HUES6 (cell line): ENCODE measurements around the gene FFAR3.

ENCODE experiments used
- H3K27ac ChIP-seq: 2 replicates; pipeline ENCODE4 v1.7.0; 2013; ENCODE audit warnings: low read depth, mild to moderate bottlenecking, low read length, inconsistent platforms
- H3K27me3 ChIP-seq: 2 replicates; pipeline ENCODE4 v1.6.1; 2013; ENCODE audit warnings: low read length; ENCODE audit not compliant: control insufficient read depth, insufficient read depth
- H3K36me3 ChIP-seq: 2 replicates; pipeline ENCODE4 v1.6.1; 2013; ENCODE audit warnings: low read length; ENCODE audit not compliant: control insufficient read depth, insufficient read depth
- H3K4me1 ChIP-seq: 2 replicates; pipeline ENCODE4 v1.6.1; 2013; ENCODE audit warnings: low read length; ENCODE audit not compliant: control insufficient read depth, insufficient read depth
- H3K4me3 ChIP-seq: 2 replicates; pipeline ENCODE4 v1.5.1; 2013; ENCODE audit warnings: low read depth, low read length
- H3K9ac ChIP-seq: one replicate; pipeline ENCODE4 v1.6.1; 2013; ENCODE audit warnings: mild to moderate bottlenecking, low read length
- H3K9me3 ChIP-seq: 2 replicates; pipeline ENCODE4 v1.6.1; 2013; ENCODE audit warnings: low read depth, low read length; ENCODE audit not compliant: control insufficient read depth, insufficient read depth

Gene FFAR3

DNA sequence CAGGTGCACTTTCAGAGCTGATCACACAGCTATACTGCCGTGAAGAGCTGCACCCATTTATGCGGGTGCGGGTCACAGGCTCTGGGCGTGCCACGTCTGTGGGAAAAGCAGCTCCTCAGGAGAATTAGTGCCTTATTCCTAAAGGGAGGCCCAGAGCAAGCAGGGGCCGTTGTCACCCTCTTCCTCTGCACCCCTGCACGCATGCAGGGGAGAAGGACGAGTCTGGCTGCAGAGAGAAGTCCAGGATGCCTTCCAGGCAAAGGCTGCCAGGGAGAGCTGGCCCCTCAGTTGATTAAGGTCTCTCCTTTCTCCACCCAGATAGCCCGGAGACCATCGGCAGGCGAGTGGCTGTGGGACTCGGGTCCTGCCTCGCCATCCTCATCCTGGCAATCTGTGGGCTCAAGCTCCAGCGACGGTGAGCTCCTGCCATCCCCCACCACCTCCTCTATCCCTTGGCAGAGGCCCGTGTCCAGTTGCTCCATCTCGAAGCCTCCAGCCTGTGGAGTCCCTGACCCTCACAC lies 13.7 kb upstream of the FFAR3 start:
- Histone ChIP-seq H3K36me3 (no peaks in the 10 kb centered on the region), H3K9ac (no peak overlapping the region), H3K27ac (no peak overlapping the region), H3K4me3 (no peak overlapping the region), H3K9me3 (no peaks in the 10 kb centered on the region), H3K27me3 (no peaks in the 10 kb centered on the region), H3K4me1 (no peaks in the 10 kb centered on the region)

DNA sequence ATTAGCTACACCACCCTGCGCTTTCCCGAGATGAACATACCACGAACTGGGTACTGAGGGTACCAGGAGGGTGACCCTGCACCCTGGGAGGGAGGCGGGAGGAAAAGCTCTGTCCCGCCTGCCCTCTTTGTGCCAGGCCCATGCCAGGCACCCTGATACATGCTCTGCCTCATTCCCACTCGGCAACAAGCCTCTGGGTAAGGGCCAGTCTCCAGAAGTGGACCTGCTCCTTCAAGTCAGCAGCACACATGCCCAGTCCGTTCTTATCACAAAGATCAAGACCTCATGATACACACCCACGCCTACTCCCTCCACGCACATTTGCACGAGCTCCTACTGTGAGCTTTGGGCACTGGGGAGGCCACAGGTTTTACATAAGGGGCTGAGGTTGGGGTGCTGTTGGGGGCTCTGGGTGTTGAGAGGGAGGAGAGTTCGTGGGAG lies 12.6 kb upstream of the FFAR3 start:
- Histone ChIP-seq H3K9ac (no peak overlapping the region), H3K36me3 (no peaks in the 10 kb centered on the region), H3K4me1 (no peaks in the 10 kb centered on the region), H3K4me3 (no peak overlapping the region), H3K27ac (no peak overlapping the region), H3K27me3 (no peaks in the 10 kb centered on the region), H3K9me3 (no peaks in the 10 kb centered on the region)

DNA sequence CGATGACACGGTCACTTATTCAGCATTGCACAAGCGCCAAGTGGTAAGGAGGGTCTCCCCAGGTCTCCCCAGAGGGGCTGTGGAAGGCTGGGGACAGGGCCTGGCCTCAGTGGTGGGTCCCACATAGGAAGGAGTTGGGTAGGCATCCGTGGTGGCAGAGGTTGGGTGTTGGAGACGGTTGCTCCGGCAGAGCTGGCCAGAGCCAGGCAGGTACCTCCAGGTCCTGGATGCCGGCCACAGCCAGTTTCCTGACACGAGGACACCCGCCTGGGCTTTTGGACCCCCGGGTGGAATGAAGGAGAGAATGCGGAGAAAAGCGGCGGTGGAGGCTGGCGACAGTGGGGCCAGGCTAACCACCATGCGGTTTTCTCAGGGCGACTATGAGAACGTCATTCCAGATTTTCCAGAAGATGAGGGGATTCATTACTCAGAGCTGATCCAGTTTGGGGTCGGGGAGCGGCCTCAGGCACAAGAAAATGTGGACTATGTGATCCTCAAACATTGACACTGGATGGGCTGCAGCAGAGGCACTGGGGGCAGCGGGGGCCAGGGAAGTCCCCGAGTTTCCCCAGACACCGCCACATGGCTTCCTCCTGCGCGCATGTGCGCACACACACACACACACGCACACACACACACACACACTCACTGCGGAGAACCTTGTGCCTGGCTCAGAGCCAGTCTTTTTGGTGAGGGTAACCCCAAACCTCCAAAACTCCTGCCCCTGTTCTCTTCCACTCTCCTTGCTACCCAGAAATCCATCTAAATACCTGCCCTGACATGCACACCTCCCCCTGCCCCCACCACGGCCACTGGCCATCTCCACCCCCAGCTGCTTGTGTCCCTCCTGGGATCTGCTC lies 11.8 kb upstream of the FFAR3 start:
- Histone ChIP-seq H3K4me1 (no peaks in the 10 kb centered on the region), H3K9me3 (no peaks in the 10 kb centered on the region), H3K27me3 (no peaks in the 10 kb centered on the region), H3K36me3 (no peaks in the 10 kb centered on the region), H3K27ac (no peak overlapping the region), H3K4me3 (no peak overlapping the region), H3K9ac (no peak overlapping the region)

DNA sequence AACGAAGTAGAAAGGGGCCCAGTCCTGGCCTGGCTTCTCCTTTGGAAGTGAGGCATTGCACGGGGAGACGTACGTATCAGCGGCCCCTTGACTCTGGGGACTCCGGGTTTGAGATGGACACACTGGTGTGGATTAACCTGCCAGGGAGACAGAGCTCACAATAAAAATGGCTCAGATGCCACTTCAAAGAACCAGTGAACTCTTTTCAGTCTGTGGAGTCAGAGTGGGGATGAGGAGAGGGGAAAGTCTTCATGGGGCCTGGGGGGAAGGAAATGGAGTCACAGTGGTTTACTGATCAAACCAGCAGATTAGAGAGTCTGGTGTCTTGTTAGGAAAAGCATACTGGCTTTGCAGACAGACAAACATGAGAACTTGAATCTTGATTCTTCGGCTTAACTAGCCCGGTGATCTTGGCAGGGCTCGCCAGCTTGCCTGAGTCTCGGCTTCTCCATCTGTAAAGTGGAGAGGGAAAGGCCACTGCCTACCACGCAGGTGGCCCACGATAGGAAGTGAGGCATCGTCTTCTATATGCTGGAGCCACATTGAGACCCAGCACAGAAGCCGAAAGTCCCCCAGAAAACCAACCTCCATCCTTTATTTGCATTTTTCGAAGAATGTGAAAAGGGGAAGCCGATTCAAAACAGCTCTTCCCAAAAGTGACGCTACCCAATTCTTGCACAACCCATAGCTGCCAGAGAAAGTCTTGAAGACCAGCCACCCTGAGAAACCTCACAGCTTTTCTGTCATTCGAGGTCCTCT lies 10.9 kb upstream of the FFAR3 start, which contains the start of gene FFAR1:
Gene FFAR1 (plus strand): TSS at position 732 of the 759 bp plus-strand sequence. CDS start 3,650 bp downstream, outside the sequence.
- H3K4me1 ChIP-seq: no peaks in the 10 kb centered on the region
- no peaks in the 10 kb centered on the region for H3K27me3 ChIP-seq
- H3K9ac ChIP-seq: no peak within 1 kb of the TSS
- no peaks in the 10 kb centered on the region for H3K9me3 ChIP-seq
- H3K36me3 ChIP-seq: no peaks in the 10 kb centered on the region
- no peak within 1 kb of the TSS for H3K4me3 ChIP-seq
- H3K27ac ChIP-seq: no peak within 1 kb of the TSS

DNA sequence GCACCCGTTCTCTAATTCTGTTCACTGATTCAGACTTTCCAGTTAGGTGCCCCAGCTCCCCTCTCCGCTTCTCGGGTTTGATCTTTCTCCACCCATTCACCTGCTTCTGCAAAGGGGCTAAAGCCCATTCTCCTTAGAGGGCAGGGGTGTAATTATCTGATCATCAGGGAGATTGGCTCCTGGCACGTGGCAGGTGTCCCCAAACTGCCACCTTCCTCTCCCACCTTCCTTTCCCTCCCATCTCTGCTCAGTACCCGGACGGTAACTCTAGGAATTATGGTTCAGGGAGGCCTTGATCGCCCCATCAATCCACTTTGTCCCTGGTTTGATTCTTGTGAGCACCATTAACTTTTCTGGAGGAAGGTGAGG lies 10.3 kb upstream of the FFAR3 start:
- H3K36me3 ChIP-seq: no peaks in the 10 kb centered on the region
- H3K4me1 ChIP-seq: no peaks in the 10 kb centered on the region
- H3K9me3 ChIP-seq: no peaks in the 10 kb centered on the region
- no peak overlapping the region for H3K4me3 ChIP-seq
- H3K27me3 ChIP-seq: no peaks in the 10 kb centered on the region
- H3K9ac ChIP-seq: no peak overlapping the region
- H3K27ac ChIP-seq: no peak overlapping the region

DNA sequence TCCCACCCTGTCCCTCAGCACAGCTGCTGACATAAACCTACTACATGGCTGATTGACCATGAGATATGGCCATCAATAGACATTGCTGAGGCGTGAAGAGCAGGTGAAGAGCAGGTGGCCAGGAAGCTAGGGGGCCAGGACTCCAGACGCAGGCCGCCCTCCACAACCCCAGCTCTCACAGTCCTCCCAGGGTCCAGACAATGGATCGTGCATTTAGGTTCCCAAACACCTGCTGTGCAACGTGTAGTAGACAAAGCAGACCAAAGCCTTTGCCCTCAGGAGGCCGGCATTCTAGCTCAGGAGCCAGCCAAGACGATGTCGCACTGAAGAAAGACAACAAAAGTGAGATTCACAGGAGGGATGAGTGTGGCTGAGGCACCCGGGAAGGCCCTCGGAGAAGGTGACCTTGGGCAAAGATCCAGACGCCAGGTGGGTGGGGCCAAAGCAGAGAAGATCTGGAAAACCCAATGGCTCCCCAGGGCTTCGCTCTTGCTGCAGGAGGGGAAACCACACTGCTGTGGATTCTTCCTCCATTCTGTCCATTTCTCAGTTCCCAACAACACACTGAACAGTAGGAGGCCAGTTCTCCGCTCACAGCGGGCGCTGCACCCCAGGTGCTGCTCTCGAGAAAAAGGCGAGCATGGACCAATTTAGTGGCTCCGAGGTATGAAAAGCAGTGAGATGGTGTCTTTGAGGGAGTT lies 9.2 kb upstream of the FFAR3 start:
- Histone ChIP-seq H3K4me3 (no peak overlapping the region), H3K9me3 (no peaks in the 10 kb centered on the region), H3K9ac (no peak overlapping the region), H3K27ac (no peak overlapping the region), H3K4me1 (no peaks in the 10 kb centered on the region), H3K27me3 (no peaks in the 10 kb centered on the region), H3K36me3 (no peaks in the 10 kb centered on the region)

DNA sequence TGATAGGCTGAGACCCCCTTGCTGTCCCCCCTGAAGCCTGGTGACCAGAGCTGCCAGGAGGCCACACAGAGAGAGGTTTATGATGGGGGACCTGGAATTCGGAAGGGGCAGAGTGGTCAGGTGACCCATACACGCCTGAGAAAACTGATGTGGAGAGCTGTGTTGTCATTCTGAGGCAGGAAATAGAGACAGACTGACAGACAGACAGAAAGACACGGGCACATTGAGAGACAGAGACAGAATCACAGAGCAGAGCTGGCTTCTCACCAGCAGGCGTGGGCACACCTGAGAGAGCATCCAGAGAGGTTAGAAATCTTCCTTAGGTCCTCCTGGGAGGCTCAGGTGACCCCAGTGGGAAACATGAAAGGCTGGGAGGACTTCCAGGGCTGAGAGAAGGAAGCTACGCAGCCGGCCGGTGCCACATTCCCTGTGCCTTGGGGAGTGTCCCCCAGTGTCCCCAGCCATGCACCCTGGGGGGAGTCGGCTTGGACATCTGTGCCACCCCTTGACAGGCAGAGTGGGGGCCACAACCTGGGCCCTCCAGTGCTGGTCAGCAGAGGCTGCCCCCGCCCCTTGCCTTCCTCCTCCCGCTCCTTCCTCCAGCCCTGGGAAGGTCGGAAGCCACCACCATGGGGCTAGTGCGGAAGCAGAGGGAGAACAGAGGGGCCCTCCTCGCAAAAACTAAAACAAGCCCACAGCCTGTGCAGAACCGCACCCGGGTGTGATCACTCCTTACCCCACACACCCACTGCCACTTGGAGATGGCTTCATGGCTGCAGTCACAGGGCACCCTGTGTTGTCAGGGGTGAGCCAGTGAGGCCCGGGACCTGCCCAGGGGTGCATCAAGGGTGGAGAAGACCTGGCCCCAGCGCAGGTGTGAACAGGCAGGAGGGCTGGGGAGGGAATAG lies 8.4 kb upstream of the FFAR3 start:
- no peak overlapping the region for H3K27ac ChIP-seq
- no peaks in the 10 kb centered on the region for H3K4me1 ChIP-seq
- no peak overlapping the region for H3K4me3 ChIP-seq
- no peak overlapping the region for H3K9ac ChIP-seq
- no peaks in the 10 kb centered on the region for H3K9me3 ChIP-seq
- no peaks in the 10 kb centered on the region for H3K36me3 ChIP-seq
- no peaks in the 10 kb centered on the region for H3K27me3 ChIP-seq

DNA sequence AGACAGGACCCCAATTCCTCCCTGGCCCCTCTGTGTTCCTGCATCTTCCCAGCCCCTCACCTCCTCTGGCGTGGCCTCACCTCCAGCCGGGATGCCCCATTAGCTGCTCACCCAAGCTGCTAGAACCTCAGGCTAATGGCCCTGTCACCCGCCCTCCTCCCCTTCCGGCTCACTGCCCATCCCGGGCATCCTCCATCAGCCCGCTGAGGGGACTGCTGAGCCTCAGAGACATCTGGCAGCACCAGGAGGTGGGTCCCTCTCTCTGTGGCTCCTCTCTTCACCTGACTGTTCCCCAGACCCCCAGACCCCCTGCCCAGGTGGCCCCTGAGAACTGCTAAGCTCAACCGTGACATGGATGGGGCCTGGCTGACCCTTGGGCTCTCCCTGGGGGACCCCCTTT lies 7.7 kb upstream of the FFAR3 start:
- H3K36me3 ChIP-seq: no peaks in the 10 kb centered on the region
- no peaks in the 10 kb centered on the region for H3K27me3 ChIP-seq
- no peak overlapping the region for H3K4me3 ChIP-seq
- no peaks in the 10 kb centered on the region for H3K4me1 ChIP-seq
- no peaks in the 10 kb centered on the region for H3K9me3 ChIP-seq
- no peak overlapping the region for H3K9ac ChIP-seq
- H3K27ac ChIP-seq: no peak overlapping the region

DNA sequence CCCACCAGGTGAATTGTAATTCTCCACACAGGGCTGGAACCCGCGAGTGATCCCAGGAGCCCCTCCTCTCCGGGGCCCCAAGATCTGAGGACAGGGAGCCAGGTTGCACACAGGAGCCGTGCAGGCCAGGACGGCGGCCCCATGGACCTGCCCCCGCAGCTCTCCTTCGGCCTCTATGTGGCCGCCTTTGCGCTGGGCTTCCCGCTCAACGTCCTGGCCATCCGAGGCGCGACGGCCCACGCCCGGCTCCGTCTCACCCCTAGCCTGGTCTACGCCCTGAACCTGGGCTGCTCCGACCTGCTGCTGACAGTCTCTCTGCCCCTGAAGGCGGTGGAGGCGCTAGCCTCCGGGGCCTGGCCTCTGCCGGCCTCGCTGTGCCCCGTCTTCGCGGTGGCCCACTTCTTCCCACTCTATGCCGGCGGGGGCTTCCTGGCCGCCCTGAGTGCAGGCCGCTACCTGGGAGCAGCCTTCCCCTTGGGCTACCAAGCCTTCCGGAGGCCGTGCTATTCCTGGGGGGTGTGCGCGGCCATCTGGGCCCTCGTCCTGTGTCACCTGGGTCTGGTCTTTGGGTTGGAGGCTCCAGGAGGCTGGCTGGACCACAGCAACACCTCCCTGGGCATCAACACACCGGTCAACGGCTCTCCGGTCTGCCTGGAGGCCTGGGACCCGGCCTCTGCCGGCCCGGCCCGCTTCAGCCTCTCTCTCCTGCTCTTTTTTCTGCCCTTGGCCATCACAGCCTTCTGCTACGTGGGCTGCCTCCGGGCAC lies 6.7 kb upstream of the FFAR3 start:
- Histone ChIP-seq H3K27me3 (no peaks in the 10 kb centered on the region), H3K9ac (no peak overlapping the region), H3K27ac (no peak overlapping the region), H3K9me3 (no peaks in the 10 kb centered on the region), H3K4me1 (no peaks in the 10 kb centered on the region), H3K36me3 (no peaks in the 10 kb centered on the region), H3K4me3 (no peak overlapping the region)

DNA sequence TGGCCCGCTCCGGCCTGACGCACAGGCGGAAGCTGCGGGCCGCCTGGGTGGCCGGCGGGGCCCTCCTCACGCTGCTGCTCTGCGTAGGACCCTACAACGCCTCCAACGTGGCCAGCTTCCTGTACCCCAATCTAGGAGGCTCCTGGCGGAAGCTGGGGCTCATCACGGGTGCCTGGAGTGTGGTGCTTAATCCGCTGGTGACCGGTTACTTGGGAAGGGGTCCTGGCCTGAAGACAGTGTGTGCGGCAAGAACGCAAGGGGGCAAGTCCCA lies 6.1 kb upstream of the FFAR3 start:
- no peak overlapping the region for H3K27ac ChIP-seq
- H3K4me1 ChIP-seq: no peaks in the 10 kb centered on the region
- no peak overlapping the region for H3K9ac ChIP-seq

More for the DNA sequence above, 6.1 kb upstream of the FFAR3 start:
- no peaks in the 10 kb centered on the region for H3K27me3 ChIP-seq
- no peaks in the 10 kb centered on the region for H3K9me3 ChIP-seq
- H3K4me3 ChIP-seq: no peak overlapping the region
- no peaks in the 10 kb centered on the region for H3K36me3 ChIP-seq
